NCI-H69 (cell line): ENCODE data around the gene CREBRF.
"Not testable (repeated sequence)": the region's sequence is repeated elsewhere in the genome, so short reads cannot be mapped to it uniquely, and the experiment has no call there.

Experiments
- DNase-seq: peaks from one replicate; lab custom pipeline; 2025; lab: John Stamatoyannopoulos, UW

CREBRF gene

DNA sequence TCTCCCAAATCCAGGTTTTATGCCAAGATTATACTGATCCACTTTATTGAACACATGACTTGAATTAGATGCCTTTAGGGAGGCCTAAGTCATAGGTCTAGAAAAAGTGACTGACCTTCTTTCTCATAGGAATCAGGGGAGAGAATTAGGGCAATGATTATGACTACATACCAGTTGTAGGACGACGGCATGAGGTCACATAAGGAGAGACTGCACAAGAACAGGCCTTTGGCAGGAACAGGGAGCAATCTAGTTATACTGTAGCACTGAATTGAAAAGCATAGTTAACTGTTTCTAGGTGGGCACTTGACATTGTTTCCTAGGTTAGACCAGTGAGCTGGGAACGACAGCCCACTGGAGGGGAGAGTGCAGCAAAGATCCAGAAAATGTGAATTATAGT is 22.7 kb downstream of the CREBRF start:
- no peak for DNase-seq

- DNase-seq = no peak
Observed at GRCh38 chr5:173089581-173089980, 33.4 kb downstream of the CREBRF start.

- DNase-seq = no peak
Observed at GRCh38 chr5:173090639-173091038, 34.5 kb downstream of the CREBRF start.

- DNase-seq = no peak
Observed at GRCh38 chr5:173091981-173092380, 35.8 kb downstream of the CREBRF start.

- no peak for DNase-seq
Observed at GRCh38 chr5:173093606-173094005, 37.5 kb downstream of the CREBRF start.

DNA sequence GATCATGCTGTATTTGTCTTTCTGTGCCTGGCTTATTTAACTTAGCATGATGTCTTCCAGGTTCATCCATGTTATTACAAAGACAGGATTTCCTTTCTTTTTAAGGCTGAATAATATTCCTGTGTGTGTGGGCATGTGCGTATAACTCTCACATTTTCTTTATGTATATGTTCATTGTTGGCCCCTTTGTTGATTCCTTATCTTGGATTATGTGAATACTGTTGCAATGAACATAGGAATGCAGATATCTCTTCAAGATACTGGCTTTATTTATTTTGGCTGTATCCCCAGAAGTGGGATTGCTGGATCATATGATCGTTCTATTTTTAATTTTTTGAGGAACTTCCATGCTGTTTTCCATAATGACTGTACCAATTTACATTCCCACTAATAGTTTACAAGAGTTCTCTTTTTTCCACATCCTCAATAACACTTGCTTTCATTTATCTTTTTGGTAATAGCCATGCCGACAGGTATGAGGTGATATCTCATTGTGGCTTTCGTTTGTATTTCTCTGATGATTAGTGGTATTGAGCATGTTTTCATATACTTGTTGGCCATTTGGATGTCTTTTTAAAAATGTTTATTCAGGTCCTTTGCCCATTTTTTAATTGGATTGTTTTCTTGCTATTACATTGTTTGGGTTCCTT is 38.0 kb downstream of the CREBRF start:
- DNase-seq = peak; percentile 4

DNA sequence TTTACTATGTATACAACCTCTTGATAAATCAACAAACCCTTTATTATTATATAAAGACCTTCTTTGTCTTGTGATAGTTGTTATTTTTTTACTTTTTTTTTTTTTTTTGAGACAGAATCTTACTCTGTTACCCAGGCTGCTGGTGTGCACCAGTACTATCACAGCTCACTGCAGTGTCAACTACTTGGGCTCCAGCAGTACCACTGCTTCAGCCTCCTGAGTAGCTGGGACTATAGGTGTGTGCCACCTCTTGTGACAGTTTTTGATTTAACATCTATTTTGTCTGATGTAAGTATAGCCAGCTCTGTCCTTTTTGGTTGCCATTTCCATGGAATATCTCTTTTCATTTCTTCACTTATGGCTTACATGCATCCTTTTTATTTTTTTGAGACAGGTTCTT is 42.6 kb downstream of the CREBRF start:
- DNase-seq = no peak

DNA sequence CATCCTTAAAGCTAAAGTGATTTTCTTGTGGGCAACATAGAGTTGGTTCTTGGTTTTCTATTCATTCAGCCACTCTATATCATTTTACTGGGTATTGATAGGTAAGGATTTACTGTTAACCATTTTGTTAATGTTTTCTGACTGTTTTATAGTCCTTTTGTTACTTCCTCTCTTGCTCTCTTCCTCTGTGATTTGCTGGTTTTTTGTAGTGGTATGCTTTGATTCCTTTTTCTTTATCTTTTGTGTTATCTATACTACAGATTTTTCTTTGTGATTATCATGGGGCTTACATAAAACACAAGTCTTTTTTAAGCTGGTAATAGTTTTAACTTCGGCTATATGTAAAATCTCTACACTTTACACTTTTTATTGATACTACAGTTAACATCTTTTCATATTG is 43.3 kb downstream of the CREBRF start:
- no peak for DNase-seq

GRCh38 chr5:173101245-173101644 is 45.1 kb downstream of the CREBRF start:
- no peak for DNase-seq

GRCh38 chr5:173103411-173103810 is 47.3 kb downstream of the CREBRF start:
- no peak for DNase-seq

DNA sequence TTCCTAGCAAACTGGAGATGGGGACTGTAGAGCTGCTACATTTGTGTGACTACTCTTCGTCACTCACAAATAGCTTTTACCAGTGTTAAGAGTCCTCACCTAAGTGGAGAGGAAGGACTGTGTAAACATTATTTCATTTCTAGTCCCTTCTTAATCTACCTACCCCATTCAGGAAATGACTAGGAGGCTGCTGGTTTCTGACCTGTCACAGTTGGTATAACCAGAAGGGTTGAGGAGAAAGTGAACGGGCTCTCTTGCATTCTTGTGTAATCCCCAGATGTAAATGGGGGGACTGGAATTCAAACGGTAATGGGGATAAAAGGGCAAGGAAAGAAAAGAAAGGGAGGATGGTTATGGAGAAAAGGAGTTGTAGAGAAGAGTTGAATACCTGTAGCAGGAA is 52.8 kb downstream of the CREBRF start:
- DNase-seq = no peak

GRCh38 chr5:173114536-173114935 is 58.4 kb downstream of the CREBRF start:
- no peak for DNase-seq

DNA sequence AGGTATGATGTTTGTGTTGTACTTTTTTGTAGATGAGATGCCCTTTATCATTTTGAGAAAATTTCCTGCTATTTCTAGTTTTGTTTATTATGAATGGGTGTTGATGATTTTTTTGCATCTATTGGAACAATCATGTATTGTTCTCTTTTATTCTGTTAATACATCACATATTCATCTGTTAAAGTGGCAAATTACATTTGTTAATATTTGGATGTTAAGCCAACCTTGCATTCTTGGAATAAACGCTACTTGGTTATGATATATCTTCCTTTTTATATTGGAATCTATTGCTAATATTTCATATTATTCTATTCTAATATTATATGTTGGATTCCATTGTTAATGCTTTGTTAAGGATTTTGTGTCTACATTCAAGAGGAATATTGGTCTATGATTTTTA is 63.6 kb downstream of the CREBRF start:
- no peak for DNase-seq

DNA sequence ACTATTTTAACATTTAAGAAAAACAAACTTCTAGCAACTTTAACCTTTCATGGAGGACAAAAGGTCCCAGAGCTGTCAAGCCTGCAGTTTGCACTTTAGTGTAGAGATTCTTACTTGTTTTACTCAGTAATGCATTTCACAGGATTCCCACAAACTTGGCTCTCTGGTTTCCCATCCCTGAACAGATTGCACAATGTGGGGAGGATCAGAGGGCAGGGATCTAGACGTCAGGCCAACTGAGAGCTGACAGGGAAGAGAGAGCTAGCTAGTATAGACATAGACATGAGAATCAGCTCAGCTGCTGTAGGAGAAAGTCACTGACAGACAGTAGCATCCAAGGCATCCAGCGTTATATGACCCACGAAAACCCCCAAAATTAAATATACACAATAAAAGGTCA is 67.3 kb downstream of the CREBRF start:
- DNase-seq = no peak

- DNase-seq = not testable (repeated sequence)
Observed at GRCh38 chr5:173132166-173132565, 76.0 kb downstream of the CREBRF start.

DNA sequence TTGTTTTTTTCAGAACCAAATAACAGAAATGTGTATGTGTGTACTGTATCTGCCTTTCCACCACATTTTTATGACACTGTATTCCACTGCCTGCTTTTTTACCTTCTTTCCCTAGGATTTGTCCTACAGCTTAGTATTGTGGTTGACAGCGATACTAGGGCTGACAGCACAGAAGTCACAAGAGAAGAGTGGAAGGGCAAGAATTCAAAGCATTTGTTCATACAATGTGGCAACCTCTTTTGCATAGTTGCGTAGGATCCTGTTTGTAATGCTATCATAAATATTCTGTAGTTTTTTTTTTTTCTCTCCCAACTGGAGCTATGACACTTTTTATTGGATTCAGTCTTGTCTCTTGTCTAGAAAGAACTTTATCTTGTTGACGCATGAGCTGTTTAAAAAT is 82.6 kb downstream of the CREBRF start:
- DNase-seq = no peak

- DNase-seq = no peak
Observed at GRCh38 chr5:173139631-173140030, 83.5 kb downstream of the CREBRF start.

- DNase-seq = no peak
Observed at GRCh38 chr5:173140769-173141168, 84.6 kb downstream of the CREBRF start.

DNA sequence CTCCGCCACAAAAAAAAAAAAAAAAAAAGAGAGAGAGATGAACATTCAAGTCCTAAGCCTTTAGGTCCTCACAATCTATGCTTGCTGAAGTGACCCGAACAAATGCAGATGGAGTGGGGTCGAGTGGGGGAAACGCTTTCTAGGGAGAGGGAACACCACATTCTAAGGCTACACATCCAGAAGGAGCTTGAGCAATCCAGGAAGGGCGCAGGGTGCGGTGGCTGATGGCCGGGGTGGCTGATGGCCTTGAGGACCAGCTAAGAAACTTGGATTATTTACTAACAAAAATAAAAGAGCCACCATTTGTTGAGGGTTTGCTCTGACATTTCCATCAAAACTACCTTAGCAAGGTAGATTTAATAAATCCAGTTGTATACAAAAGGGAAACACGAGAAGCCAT is 87.4 kb downstream of the CREBRF start:
- DNase-seq = no peak

- DNase-seq = peak; percentile 99
Observed at GRCh38 chr5:173144200-173145176, 88.3 kb downstream of the CREBRF start, which contains the start of gene BNIP1. Gene BNIP1, plus strand, starts transcription at chr5:173144531. Its CDS starts 15 bp downstream, at chr5:173144546.

- DNase-seq = no peak
Observed at GRCh38 chr5:173148354-173148753, 92.2 kb downstream of the CREBRF start.

- no peak for DNase-seq
Observed at GRCh38 chr5:173152547-173152946, 96.4 kb downstream of the CREBRF start.

- DNase-seq = no peak
Observed at GRCh38 chr5:173153842-173154241, 97.7 kb downstream of the CREBRF start.
